Mucosa of stomach (tissue), 1 donor: ENCODE results near the gene RASGRP4.
"Not testable (repeated sequence)": the region's sequence is repeated elsewhere in the genome, so short reads cannot be mapped to it uniquely, and the experiment has no call there.

ENCODE experiments used
- H3K27me3 ChIP-seq: one replicate; pipeline ENCODE4 v1.7.0; 2013; ENCODE audit warnings: mild to moderate bottlenecking, low read length; ENCODE audit not compliant: control insufficient read depth, insufficient read depth
- H3K36me3 ChIP-seq: one replicate; pipeline ENCODE4 v1.7.0; 2013; ENCODE audit warnings: low read length; ENCODE audit not compliant: control insufficient read depth, insufficient read depth
- H3K4me1 ChIP-seq: one replicate; pipeline ENCODE4 v1.7.0; 2013; ENCODE audit warnings: mild to moderate bottlenecking, low read length; ENCODE audit not compliant: control insufficient read depth, insufficient read depth
- H3K4me3 ChIP-seq: one replicate; pipeline ENCODE4 v1.7.0; 2013; ENCODE audit warnings: low read length
- H3K9ac ChIP-seq: one replicate; pipeline ENCODE4 v1.7.0; 2013; ENCODE audit warnings: mild to moderate bottlenecking, low read length, moderate library complexity
- H3K9me3 ChIP-seq: one replicate; pipeline ENCODE4 v1.7.0; 2013; ENCODE audit warnings: mild to moderate bottlenecking, low read length, moderate library complexity; ENCODE audit not compliant: control insufficient read depth
- donor health status: Pancreatic carcinoma.

Gene RASGRP4, protein sequence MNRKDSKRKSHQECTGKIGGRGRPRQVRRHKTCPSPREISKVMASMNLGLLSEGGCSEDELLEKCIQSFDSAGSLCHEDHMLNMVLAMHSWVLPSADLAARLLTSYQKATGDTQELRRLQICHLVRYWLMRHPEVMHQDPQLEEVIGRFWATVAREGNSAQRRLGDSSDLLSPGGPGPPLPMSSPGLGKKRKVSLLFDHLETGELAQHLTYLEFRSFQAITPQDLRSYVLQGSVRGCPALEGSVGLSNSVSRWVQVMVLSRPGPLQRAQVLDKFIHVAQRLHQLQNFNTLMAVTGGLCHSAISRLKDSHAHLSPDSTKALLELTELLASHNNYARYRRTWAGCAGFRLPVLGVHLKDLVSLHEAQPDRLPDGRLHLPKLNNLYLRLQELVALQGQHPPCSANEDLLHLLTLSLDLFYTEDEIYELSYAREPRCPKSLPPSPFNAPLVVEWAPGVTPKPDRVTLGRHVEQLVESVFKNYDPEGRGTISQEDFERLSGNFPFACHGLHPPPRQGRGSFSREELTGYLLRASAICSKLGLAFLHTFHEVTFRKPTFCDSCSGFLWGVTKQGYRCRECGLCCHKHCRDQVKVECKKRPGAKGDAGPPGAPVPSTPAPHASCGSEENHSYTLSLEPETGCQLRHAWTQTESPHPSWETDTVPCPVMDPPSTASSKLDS

DNA sequence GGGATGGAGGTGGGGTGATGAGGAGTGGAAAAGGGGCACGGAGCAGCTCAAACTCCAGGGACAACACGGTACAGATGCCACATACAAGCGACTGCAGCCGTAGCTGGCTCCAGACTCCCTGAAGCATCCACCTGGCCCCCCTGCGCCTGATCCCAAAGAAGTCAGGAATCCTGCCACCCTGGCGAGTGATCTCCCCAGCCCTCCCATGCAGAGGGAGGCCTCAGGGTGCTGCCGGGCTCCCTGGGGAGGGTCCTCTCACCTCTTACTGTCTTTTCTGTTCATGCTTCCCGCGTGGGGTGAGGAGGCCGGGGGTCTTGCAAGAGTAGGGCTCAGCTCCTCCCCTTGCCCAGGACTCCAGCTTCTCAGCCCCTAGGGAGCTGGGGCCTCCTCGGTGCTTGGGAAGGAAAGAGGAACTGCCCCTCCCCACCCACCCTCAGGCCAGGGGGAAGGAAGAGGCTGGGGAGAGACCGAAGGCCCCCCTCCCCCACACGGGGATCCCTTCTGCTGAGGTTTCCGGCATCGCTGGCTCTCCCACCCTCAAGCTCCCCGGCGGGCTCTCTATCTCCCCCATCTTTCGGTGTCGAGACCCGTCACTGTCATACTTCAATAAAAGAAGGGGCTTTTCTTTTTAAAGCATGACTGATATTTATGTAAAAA is at the start of gene RASGRP4:
Gene RASGRP4, minus strand, starts transcription at position 410 of the 657 bp plus-strand sequence. Its CDS starts 128 bp downstream, at position 282.
- H3K4me1 ChIP-seq = no peaks in the 10 kb centered on the region

DNA sequence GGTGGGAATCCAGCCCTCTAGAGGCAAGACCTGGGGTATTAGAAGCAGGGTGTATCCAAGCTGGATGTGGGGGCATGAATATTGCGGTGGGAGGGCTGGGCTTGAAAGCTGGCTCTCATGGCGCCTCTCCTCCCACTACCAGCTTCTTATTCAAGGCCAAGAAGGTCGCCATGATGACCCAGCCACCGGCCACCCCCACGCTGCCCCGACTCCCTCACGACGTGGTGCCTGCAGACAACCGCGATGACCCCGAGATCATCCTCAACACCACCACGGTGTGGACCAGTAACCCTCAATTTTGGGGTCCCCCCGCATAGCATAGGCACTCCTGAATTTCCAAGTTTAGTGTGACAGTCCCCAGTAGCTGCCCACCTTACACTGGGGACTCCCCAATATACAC is 49.2 kb upstream of the RASGRP4 start:
- H3K4me3 ChIP-seq = no peak overlapping the region
- no peaks in the 10 kb centered on the region for H3K27me3 ChIP-seq
- H3K4me1 ChIP-seq = no peaks in the 10 kb centered on the region
- H3K9me3 ChIP-seq = no peaks in the 10 kb centered on the region
- H3K9ac ChIP-seq = no peak overlapping the region
- H3K36me3 ChIP-seq = no peaks in the 10 kb centered on the region

More for the DNA sequence above, at the start of gene RASGRP4:
- H3K9ac ChIP-seq = no peak within 1 kb of the TSS
- H3K36me3 ChIP-seq = no peaks in the 10 kb centered on the region
- H3K9me3 ChIP-seq = no peaks in the 10 kb centered on the region
- H3K27me3 ChIP-seq = no peaks in the 10 kb centered on the region
- H3K4me3 ChIP-seq = no peak within 1 kb of the TSS

DNA sequence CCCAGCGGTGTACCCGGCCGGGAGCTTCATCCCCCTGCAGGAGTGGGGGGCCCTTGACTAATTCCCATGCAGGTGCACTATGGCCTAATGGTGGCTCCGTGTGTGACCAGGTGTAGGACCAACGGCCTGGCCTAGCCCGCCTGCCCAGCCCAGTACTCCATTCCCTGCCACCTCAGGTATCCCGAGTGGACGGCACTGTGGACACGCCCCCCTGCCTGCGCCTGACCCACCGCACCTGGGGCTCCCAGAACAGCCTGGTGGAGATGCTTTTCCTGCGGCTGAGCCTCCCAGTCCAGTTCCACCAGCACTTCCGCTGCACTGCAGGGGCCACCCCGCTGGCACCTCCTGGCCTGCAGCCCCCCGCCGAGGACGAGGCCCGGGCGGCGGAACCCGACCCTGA is 47.2 kb upstream of the RASGRP4 start:
- no peaks in the 10 kb centered on the region for H3K36me3 ChIP-seq
- H3K9ac ChIP-seq = no peak overlapping the region
- no peaks in the 10 kb centered on the region for H3K27me3 ChIP-seq
- H3K9me3 ChIP-seq = no peaks in the 10 kb centered on the region
- H3K4me1 ChIP-seq = no peaks in the 10 kb centered on the region
- no peak overlapping the region for H3K4me3 ChIP-seq

DNA sequence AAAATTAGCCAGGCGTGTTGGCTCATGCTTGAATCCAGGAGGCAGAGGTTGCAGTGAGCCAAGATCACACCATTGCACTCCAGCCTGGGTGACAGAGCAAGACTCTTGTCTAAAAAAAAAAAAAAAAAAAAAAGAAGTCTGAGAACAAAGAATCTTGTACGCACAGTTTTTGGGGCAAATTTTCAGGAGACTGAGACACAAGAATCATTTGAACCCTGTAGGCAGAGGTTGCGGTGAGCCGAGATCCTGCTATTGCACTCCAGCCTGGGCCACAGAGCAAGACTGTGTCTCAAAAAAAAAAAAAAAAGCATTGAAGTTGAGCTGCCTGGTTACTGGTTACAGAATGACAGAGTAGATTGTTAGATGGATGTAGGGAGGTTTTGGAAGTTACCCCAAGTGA is 46.7 kb upstream of the RASGRP4 start:
- H3K4me1 ChIP-seq, H3K27me3 ChIP-seq: not testable (repeated sequence)

DNA sequence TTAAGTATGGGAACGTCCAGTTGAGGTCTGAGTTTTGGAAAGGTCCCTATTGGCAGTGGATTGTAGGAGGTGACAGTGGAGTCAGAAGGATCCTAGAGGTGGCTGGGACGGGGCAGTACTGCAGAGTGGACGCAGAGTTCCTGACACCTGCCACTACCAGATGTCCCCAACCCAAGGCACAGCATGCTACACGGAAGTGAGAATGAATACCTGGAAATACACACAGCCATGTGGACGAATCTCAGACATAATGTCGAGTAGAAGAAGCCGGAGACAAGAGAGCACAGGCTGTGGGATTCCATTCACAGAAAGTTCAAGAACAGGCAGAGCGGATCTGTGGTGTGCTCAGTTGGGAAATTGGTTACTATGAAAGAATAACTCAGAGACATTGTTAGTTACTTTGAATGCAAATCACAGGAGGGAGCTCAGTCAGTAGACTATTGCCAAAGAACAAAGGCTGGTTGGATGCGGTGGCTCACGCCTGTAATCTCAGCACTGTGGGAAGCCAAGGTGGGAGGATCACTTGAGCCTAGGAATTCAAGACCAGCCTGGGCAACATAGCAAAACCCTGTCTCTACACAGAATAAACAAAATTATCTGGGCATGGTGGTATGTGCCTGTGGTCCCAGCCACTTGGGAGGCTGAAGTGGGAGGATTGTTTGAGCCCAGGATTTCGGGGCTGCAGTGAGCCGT is 44.9 kb upstream of the RASGRP4 start:
- no peaks in the 10 kb centered on the region for H3K36me3 ChIP-seq
- H3K9ac ChIP-seq = no peak overlapping the region
- H3K4me3 ChIP-seq = no peak overlapping the region
- H3K4me1 ChIP-seq = no peaks in the 10 kb centered on the region
- no peaks in the 10 kb centered on the region for H3K27me3 ChIP-seq
- H3K9me3 ChIP-seq = no peaks in the 10 kb centered on the region

More for the DNA sequence above, 46.7 kb upstream of the RASGRP4 start:
- not testable (repeated sequence) for H3K9me3 ChIP-seq, H3K36me3 ChIP-seq, H3K9ac ChIP-seq, H3K4me3 ChIP-seq

DNA sequence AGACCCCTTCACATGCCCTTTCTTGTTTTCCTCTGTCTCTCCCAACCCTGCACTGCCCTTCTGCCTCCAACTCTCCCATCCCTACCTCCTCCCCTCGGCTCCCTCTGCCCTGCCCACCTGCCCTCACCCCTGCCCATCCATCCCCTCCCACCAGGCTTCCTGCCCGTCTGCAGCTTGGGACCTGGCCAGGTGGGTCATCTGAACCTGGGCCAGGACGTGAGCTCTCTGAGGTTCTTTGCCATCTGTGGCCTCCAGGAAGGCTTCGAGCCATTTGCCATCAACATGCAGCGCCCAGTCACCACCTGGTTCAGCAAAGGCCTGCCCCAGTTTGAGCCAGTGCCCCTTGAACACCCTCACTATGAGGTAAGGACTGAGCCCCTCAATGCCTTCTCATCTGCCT is 43.1 kb upstream of the RASGRP4 start:
- Histone ChIP-seq H3K4me3 (no peak overlapping the region), H3K4me1 (no peaks in the 10 kb centered on the region), H3K36me3 (no peaks in the 10 kb centered on the region), H3K9ac (no peak overlapping the region), H3K27me3 (no peaks in the 10 kb centered on the region), H3K9me3 (no peaks in the 10 kb centered on the region)

DNA sequence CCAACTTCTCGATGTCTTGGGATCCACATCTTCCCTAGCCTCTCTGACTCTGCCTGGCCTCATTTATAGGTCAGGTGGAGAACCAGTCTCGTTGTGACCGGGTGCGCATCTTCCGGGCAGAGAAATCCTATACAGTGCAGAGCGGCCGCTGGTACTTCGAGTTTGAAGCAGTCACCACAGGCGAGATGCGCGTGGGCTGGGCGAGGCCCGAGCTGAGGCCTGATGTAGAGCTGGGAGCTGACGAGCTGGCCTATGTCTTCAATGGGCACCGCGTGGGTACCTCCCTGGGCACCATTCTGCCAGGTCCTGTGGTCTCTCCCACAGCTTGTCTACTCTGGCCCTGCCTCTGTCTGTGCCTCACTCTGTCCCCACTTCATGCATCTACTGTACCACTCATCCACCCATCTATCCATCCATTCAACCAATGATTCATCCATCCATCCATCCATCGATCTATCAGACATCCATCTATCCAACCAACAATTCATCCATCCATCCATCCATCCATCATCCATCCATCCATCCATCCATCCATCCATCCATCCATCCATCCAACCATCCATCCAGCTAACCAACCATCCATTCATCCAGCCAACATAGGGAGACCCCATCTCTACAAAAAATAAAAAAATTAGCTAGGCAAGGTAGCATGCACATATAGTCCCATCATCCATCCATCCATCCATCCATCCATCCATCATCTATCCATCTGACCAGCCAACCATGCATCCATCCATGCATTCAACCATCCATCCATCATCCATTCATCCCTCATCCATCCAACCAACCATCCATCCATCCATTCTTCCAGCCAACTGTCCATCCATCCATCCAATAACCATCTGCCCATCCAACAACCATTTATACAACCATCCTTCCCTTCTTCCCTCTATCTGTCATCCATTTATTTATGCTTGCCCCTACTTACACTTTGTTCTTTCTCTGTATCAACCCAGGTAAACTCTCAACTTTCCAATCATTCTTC is 41.8 kb upstream of the RASGRP4 start:
- Histone ChIP-seq H3K9ac (no peak overlapping the region), H3K9me3 (no peaks in the 10 kb centered on the region), H3K36me3 (no peaks in the 10 kb centered on the region), H3K4me1 (no peaks in the 10 kb centered on the region), H3K4me3 (no peak overlapping the region), H3K27me3 (no peaks in the 10 kb centered on the region)

DNA sequence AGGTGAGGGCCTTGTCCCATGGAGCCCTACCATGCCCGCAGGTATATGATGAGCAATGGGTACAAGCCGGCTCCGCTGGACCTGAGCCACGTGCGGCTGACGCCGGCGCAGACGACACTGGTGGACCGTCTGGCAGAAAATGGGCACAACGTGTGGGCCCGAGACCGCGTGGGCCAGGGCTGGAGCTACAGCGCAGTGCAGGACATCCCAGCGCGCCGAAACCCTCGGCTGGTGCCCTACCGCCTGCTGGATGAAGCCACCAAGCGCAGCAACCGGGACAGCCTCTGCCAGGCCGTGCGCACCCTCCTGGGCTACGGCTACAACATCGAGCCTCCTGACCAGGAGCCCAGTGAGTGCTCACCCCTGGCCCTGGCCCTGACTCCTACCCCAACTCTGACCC is 40.0 kb upstream of the RASGRP4 start:
- H3K27me3 ChIP-seq = no peaks in the 10 kb centered on the region
- no peaks in the 10 kb centered on the region for H3K36me3 ChIP-seq
- no peak overlapping the region for H3K4me3 ChIP-seq
- H3K9ac ChIP-seq = no peak overlapping the region
- H3K4me1 ChIP-seq = no peaks in the 10 kb centered on the region
- H3K9me3 ChIP-seq = no peaks in the 10 kb centered on the region

DNA sequence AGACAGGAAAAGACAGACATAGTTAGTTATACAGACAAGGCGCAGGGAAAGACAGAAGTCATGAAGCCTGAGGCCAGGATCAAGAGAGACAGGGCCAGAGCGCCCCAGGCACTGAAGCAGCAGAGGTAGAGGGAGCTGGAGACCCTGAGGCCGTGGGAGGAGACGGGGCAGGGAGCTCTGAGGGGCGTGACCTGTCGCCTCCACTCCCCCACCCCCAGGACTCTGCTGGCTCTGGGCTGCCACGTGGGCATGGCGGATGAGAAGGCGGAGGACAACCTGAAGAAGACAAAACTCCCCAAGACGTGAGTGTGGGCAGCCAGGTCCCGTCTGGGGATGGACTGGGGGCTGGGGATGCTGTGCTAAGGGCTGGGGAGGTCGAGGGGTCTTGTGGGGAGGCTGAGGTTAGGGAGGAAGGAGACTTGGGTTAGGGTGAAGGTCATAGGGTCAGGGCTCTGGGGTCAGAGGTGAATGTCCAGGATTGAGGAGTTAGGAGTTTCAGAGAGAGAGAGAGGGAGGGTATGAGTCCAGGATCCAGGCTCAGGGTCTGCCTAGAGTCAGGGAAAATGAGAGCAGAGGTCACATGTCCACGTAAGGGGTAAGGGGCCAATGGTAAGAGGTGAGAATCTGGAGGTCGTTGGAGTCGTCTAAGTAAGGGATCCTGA is 38.5 kb upstream of the RASGRP4 start:
- Histone ChIP-seq H3K36me3 (no peaks in the 10 kb centered on the region), H3K4me3 (no peak overlapping the region), H3K9ac (no peak overlapping the region), H3K27me3 (no peaks in the 10 kb centered on the region), H3K4me1 (no peaks in the 10 kb centered on the region), H3K9me3 (no peaks in the 10 kb centered on the region)

DNA sequence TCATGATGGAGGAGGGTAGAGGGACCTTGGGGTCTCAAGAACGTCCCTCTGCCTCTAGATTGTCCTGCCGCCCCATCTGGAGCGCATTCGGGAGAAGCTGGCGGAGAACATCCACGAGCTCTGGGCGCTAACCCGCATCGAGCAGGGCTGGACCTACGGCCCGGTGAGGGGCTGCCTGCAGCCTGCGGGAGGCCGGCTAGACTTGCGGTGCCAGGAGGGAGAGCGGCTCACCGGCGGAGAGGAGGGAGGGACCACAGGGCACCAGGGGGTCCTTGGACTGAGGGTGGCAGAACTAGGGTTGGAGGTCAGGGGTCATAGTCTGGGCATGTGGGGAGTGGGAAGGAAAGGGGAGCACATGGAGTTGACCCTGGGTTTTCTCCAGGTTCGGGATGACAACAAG is 37.3 kb upstream of the RASGRP4 start:
- Histone ChIP-seq H3K36me3 (no peaks in the 10 kb centered on the region), H3K27me3 (no peaks in the 10 kb centered on the region), H3K9ac (no peak overlapping the region), H3K4me1 (no peaks in the 10 kb centered on the region), H3K4me3 (no peak overlapping the region), H3K9me3 (no peaks in the 10 kb centered on the region)

DNA sequence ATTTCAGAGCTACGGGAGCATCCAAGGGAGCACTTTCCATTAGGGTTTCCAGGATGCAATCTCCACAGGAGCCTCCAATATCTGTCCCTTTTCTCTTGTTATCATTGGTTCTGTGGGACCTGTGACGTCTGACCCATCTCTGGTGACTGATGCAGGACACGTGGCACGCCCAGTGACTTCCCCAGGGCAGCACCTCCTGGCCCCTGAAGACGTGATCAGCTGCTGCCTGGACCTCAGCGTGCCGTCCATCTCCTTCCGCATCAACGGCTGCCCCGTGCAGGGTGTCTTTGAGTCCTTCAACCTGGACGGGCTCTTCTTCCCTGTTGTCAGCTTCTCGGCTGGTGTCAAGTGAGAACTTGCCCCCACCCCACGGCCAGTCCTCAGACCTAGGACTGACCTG is 33.0 kb upstream of the RASGRP4 start:
- H3K9ac ChIP-seq = no peak overlapping the region
- H3K27me3 ChIP-seq = no peaks in the 10 kb centered on the region
- no peaks in the 10 kb centered on the region for H3K9me3 ChIP-seq
- H3K4me3 ChIP-seq = no peak overlapping the region
- H3K36me3 ChIP-seq = no peaks in the 10 kb centered on the region
- no peaks in the 10 kb centered on the region for H3K4me1 ChIP-seq
